GM12878 (cell line): ENCODE results near the gene RIN2. TPM values are rescaled to one million over a fixed set of nuclear protein-coding genes. Genes with fewer than 3 reads are reported as not detected.

ENCODE experiments used
- ATAC-seq: fragments of 200-7000 bp; cut with Tn5 transposase; 3 replicates; pipeline ENCODE4 v1.9.1; 2020; ENCODE audit warnings: mild to moderate bottlenecking, moderate library complexity
- BruUV-seq: library from RNA; stranded (reverse); fragments of 400-500 nt; replicated peaks from 2 replicates; lab custom pipeline; 2021; lab: Mats Ljungman, UMichigan
- CTCF ChIA-PET: fragments of 300-600 bp; sonication (Branson Sonifier 250); formaldehyde crosslinking; extraction: SDS; loops from one replicate; lab custom pipeline; 2021; ENCODE audit warnings: inconsistent platforms; lab: Yijun Ruan, JAX
- POLR2A ChIA-PET: fragments of 350-600 bp; formaldehyde crosslinking; extraction: SDS; loops from one replicate; lab custom pipeline; 2021; ENCODE audit warnings: inconsistent platforms; lab: Charles Lee
- RAD21 ChIA-PET: fragments of 300-600 bp; sonication (Branson Sonifier 250); formaldehyde crosslinking; loops from one replicate; lab custom pipeline; 2023; ENCODE audit warnings: antibody characterized with exemption; ENCODE audit not compliant: unreplicated experiment; lab: Charles Lee
- SMC1A ChIA-PET: fragments of 300-600 bp; sonication (Branson Sonifier 250); formaldehyde crosslinking; loops from one replicate; lab custom pipeline; 2023; ENCODE audit not compliant: unreplicated experiment, uncharacterized antibody; lab: Charles Lee
- DNase-seq: peaks from one replicate; pipeline ENCODE4 v3.0.0-alpha.2; 2011; ENCODE audit warnings: low read depth, low spot score
- FAIRE-seq: peaks from 3 replicates; lab custom pipeline; 2011; peaks lifted over from hg19 to GRCh38; lab: Jason Lieb, UNC
- H2AFZ ChIP-seq: 2 replicates; pipeline ENCODE4 v1.6.0; 2011; ENCODE audit warnings: low read depth, low read length, control low read depth; ENCODE audit not compliant: control insufficient read depth
- H3K27ac ChIP-seq: 2 replicates; pipeline ENCODE4 v1.5.1; 2011; ENCODE audit warnings: control low read depth; ENCODE audit not compliant: control insufficient read depth, insufficient read depth
- H3K27me3 ChIP-seq, 2 experiments: replicated peaks in 1 of 2; 2 replicates each; pipeline versions ENCODE4 v1.6.0 to v1.6.1; 2011; ENCODE audit warnings: low read length in 1 of 2; ENCODE audit not compliant: control insufficient read depth in 2 of 2, insufficient read depth in 2 of 2
- H3K36me3 ChIP-seq, 2 experiments: 2 replicates each; pipeline ENCODE4 v1.5.1; 2011; ENCODE audit warnings: low read length in 1 of 2; ENCODE audit not compliant: control insufficient read depth in 2 of 2, insufficient read depth in 2 of 2
- H3K4me1 ChIP-seq: 2 replicates; pipeline ENCODE4 v1.6.1; 2011; ENCODE audit warnings: mild to moderate bottlenecking, low read length, moderate library complexity, mixed read lengths; ENCODE audit not compliant: control insufficient read depth, insufficient read depth
- H3K4me2 ChIP-seq: 2 replicates; pipeline ENCODE4 v1.6.0; 2011; ENCODE audit warnings: control low read depth; ENCODE audit not compliant: control insufficient read depth, insufficient read depth
- H3K4me3 ChIP-seq: fragments of 200-600 bp; sonication (generic); 2 replicates; pipeline ENCODE4 v1.5.1; 2016
- H3K79me2 ChIP-seq: 2 replicates; pipeline ENCODE4 v1.6.0; 2011; ENCODE audit warnings: low read length; ENCODE audit not compliant: control insufficient read depth, insufficient read depth
- H3K9ac ChIP-seq: 2 replicates; pipeline ENCODE4 v1.8.0; 2011; ENCODE audit warnings: low read length, control low read depth, mixed read lengths; ENCODE audit not compliant: control insufficient read depth, insufficient read depth
- H3K9me3 ChIP-seq: replicated peaks from 3 replicates; pipeline ENCODE4 v1.5.1; 2011; ENCODE audit warnings: mild to moderate bottlenecking, low read length; ENCODE audit not compliant: control insufficient read depth, insufficient read depth
- H4K20me1 ChIP-seq: 2 replicates; pipeline ENCODE4 v1.6.0; 2011; ENCODE audit not compliant: control insufficient read depth, insufficient read depth
- KLF5 ChIP-seq: fragments of 450-650 bp; IDR thresholded peaks from 2 replicates; pipeline ENCODE4 v1.6.1; 2014; ENCODE audit warnings: mild to moderate bottlenecking; ENCODE audit not compliant: partially characterized antibody
- MTA2 ChIP-seq: fragments of 450-650 bp; IDR thresholded peaks from 2 replicates; pipeline ENCODE4 v1.6.1; 2016; ENCODE audit warnings: low read depth, mild to moderate bottlenecking, moderate library complexity
- NBN ChIP-seq: fragments of 450-650 bp; IDR thresholded peaks from 2 replicates; pipeline ENCODE4 v1.6.1; 2016
- NFYA ChIP-seq: IDR thresholded peaks from 2 replicates; pipeline ENCODE4 v1.6.1; 2011; ENCODE audit warnings: low read depth, mild to moderate bottlenecking, low read length, improper control_type of control experiment, borderline replicate concordance
- SIX5 ChIP-seq: IDR thresholded peaks from 2 replicates; pipeline ENCODE4 v1.6.1; 2011; ENCODE audit warnings: mild to moderate bottlenecking, low read depth, low read length, moderate library complexity; ENCODE audit not compliant: severe bottlenecking
- SMAD1 ChIP-seq: fragments of 450-650 bp; IDR thresholded peaks from 2 replicates; pipeline ENCODE4 v1.6.1; 2018; ENCODE audit warnings: mild to moderate bottlenecking, low read depth; ENCODE audit not compliant: partially characterized antibody
- SMC3 ChIP-seq: IDR thresholded peaks from 2 replicates; pipeline ENCODE4 v1.6.1; 2011; ENCODE audit warnings: low read length, improper control_type of control experiment, borderline replicate concordance
- SPI1 ChIP-seq: IDR thresholded peaks from 2 replicates; pipeline ENCODE4 v1.6.1; 2011; ENCODE audit warnings: low read depth, mild to moderate bottlenecking, low read length, moderate library complexity, borderline replicate concordance; ENCODE audit not compliant: insufficient read depth
- TARDBP ChIP-seq: IDR thresholded peaks from 2 replicates; pipeline ENCODE4 v1.6.1; 2016; ENCODE audit warnings: borderline replicate concordance
- WGBS: methylation state at CpG from one replicate; pipeline ENCODE4 v1.1.6; 2016; ENCODE audit warnings: low lambda C conversion rate; ENCODE audit not compliant: insufficient replicate concordance, insufficient coverage; ENCODE audit errors: missing lambda C conversion rate; 5-methylcytosine and 5-hydroxymethylcytosine counted together
- in situ Hi-C: fragments of 300-500 bp; cut with MboI; formaldehyde crosslinking; loops from 9 replicates; pipeline ENCODE4 v1.14.3; 2018; ENCODE audit warnings: mixed read lengths
- intact Hi-C: fragments of 100-400 bp; cut with micrococcal nuclease; formaldehyde crosslinking; loops from one replicate; pipeline ENCODE4 v1.14.2; 2022; ENCODE audit not compliant: unreplicated experiment
- polyA plus RNA-seq, 11 experiments: library from polyadenylated mRNA; depleted of rRNA in 4 of 11; unstranded in 6 of 11; stranded (reverse) in 5 of 11; fragments of >200 nt; fragmentation: Nextera tagmentation in 4 of 11; fragmentation: Illumina TruSeq in 1 of 11; extraction: Ambion mirVana in 4 of 11; extraction: Trizol in 1 of 11; gene quantifications; 1 replicate in 1 of 11; 2 replicates in 10 of 11; pipeline versions ENCODE4 v1.2.1 to v1.2.3, GENCODE V29; 2011 to 2016; ENCODE audit warnings: inconsistent platforms in 2 of 11, missing spikeins in 2 of 11, low read depth in 1 of 11
- total RNA-seq, 4 experiments: library from RNA; depleted of rRNA in 3 of 4; stranded (reverse); fragments of >200 nt in 3 of 4; fragmentation: Illumina TruSeq in 1 of 4; extraction: Trizol in 1 of 4; gene quantifications; 2 replicates each; pipeline versions ENCODE4 v1.2.1 to v1.2.3, GENCODE V29; 2013 to 2021
- TF ChIP-seq, protein P1 (sequence below): fragments of 450-650 bp; IDR thresholded peaks from 2 replicates; pipeline ENCODE4 v1.6.1; 2018; ENCODE audit warnings: mild to moderate bottlenecking, low read depth, moderate library complexity; ENCODE audit not compliant: partially characterized antibody
- TF ChIP-seq, protein P2 (sequence below): IDR thresholded peaks from 2 replicates; pipeline ENCODE4 v1.6.1; 2012; ENCODE audit warnings: low read length, inconsistent platforms
- TF ChIP-seq, protein P3 (sequence below): IDR thresholded peaks from 2 replicates; pipeline ENCODE4 v1.6.1; 2012; ENCODE audit warnings: low read depth, low read length, improper control_type of control experiment
- TF ChIP-seq, protein P4 (sequence below): IDR thresholded peaks from 2 replicates; pipeline ENCODE4 v1.6.1; 2011; ENCODE audit warnings: mild to moderate bottlenecking, low read depth, low read length, moderate library complexity; ENCODE audit not compliant: insufficient replicate concordance
- TF ChIP-seq, protein P5 (sequence below): IDR thresholded peaks from 2 replicates; pipeline ENCODE4 v1.6.1; 2011; ENCODE audit warnings: low read depth, mild to moderate bottlenecking, low read length, moderate library complexity, borderline replicate concordance; ENCODE audit errors: extremely low read depth
- TF ChIP-seq, protein P6 (sequence below): IDR thresholded peaks from 2 replicates; pipeline ENCODE4 v1.6.1; 2012; ENCODE audit warnings: low read depth, low read length, improper control_type of control experiment

RIN2 gene
- total and polyA plus RNA-seq, 10 of the 15 experiments (the other 5 are each of a cell fraction or from before 2014, with no cell fraction given), result 0.68 to 8.5 (median 4.5) TPM

DNA sequence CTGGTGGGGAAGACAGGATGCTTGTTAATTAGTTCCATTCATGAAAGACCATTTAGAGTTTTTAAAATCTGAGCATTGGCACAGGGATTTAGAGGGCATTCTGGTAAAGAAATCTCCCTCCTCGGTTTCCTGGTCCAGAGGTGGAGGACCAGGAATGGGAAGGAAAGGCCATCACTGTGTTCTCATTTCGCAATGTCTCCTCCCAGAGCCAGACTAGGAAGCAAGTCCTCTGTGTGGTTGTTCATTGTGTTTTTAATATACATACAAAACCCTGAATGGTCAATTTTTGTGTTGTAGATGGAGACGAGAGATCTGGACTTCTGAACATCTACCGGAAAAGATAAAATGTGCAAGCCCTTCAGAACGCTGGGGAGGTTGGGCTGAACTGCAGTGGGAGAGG lies 41.3 kb downstream of the RIN2 start (continued):
- TF ChIP-seq, protein P1, sequence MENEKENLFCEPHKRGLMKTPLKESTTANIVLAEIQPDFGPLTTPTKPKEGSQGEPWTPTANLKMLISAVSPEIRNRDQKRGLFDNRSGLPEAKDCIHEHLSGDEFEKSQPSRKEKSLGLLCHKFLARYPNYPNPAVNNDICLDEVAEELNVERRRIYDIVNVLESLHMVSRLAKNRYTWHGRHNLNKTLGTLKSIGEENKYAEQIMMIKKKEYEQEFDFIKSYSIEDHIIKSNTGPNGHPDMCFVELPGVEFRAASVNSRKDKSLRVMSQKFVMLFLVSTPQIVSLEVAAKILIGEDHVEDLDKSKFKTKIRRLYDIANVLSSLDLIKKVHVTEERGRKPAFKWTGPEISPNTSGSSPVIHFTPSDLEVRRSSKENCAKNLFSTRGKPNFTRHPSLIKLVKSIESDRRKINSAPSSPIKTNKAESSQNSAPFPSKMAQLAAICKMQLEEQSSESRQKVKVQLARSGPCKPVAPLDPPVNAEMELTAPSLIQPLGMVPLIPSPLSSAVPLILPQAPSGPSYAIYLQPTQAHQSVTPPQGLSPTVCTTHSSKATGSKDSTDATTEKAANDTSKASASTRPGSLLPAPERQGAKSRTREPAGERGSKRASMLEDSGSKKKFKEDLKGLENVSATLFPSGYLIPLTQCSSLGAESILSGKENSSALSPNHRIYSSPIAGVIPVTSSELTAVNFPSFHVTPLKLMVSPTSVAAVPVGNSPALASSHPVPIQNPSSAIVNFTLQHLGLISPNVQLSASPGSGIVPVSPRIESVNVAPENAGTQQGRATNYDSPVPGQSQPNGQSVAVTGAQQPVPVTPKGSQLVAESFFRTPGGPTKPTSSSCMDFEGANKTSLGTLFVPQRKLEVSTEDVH, result no peak
- TF ChIP-seq MTA2 (no peak), SIX5 (no peak), KLF5 (no peak), SMC3 (no peak)

DNA sequence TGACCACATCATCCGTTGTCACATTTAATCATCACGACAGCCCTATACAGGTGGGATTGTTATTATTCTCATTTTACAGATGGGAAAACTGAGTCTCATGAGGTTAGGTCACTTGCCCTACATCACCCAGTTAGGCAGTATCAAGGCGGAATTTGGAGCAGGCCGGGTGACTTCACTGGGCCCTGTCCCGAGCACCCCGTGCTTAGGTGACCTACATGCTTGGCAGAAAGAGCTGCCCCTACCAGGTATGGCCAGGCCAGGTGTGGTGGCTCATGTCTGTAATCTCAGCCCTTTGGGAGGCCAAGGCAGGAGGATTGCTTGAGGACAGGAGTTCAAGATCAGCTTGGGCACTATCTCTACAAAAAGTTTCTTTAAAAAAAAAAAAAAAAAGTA lies 44.0 kb downstream of the RIN2 start:
- CTCF ChIA-PET, result interaction anchor here (0.7 to 3.8 kb wide), 7 partner anchors 13 to 141 kb away, joined by 3 to 16 read pairs (median 5); no protein-coding TSS in a partner anchor
- Histone ChIP-seq H3K4me2 (no peak overlapping the region), H3K9ac (no peak overlapping the region), H3K79me2 (no peaks in the 10 kb centered on the region), H3K9me3 (no peaks in the 10 kb centered on the region), H3K27me3 (no peaks in the 10 kb centered on the region), H4K20me1 (no peaks in the 10 kb centered on the region), H3K4me3 (no peak overlapping the region), H3K27ac (no peak overlapping the region), H3K4me1 (no peaks in the 10 kb centered on the region), H2AFZ (no peak overlapping the region), H3K36me3 (no peaks in the 10 kb centered on the region)
- SMC1A ChIA-PET, result interaction anchor here (2.0 kb wide), 1 partner anchor 15 kb away, joined by 8 read pairs; no protein-coding TSS in a partner anchor
- RAD21 ChIA-PET, result no interaction called here
- 56% methylated on average over 6 of the region's 6 CpGs for WGBS
- no peak for ATAC-seq
- POLR2A ChIA-PET, result no interaction called here
- in situ Hi-C loops, result no loop called here
- FAIRE-seq, result no peak
- BruUV-seq, result no TSS peak
- DNase-seq, result no peak
- intact Hi-C loops, result loop anchor here (2.0 kb wide), 1 partner anchor 109 kb away; no protein-coding TSS in a partner anchor
- TF ChIP-seq NBN (no peak), SPI1 (no peak), NFYA (no peak), TARDBP (no peak), SMAD1 (no peak), KLF5 (no peak)
- TF ChIP-seq, protein P2, sequence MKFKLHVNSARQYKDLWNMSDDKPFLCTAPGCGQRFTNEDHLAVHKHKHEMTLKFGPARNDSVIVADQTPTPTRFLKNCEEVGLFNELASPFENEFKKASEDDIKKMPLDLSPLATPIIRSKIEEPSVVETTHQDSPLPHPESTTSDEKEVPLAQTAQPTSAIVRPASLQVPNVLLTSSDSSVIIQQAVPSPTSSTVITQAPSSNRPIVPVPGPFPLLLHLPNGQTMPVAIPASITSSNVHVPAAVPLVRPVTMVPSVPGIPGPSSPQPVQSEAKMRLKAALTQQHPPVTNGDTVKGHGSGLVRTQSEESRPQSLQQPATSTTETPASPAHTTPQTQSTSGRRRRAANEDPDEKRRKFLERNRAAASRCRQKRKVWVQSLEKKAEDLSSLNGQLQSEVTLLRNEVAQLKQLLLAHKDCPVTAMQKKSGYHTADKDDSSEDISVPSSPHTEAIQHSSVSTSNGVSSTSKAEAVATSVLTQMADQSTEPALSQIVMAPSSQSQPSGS, result no peak
- TF ChIP-seq, protein P3, sequence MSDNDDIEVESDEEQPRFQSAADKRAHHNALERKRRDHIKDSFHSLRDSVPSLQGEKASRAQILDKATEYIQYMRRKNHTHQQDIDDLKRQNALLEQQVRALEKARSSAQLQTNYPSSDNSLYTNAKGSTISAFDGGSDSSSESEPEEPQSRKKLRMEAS, result no peak
- TF ChIP-seq, protein P4, sequence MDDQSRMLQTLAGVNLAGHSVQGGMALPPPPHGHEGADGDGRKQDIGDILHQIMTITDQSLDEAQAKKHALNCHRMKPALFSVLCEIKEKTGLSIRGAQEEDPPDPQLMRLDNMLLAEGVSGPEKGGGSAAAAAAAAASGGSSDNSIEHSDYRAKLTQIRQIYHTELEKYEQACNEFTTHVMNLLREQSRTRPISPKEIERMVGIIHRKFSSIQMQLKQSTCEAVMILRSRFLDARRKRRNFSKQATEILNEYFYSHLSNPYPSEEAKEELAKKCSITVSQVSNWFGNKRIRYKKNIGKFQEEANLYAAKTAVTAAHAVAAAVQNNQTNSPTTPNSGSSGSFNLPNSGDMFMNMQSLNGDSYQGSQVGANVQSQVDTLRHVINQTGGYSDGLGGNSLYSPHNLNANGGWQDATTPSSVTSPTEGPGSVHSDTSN, result no peak
- TF ChIP-seq, protein P5, sequence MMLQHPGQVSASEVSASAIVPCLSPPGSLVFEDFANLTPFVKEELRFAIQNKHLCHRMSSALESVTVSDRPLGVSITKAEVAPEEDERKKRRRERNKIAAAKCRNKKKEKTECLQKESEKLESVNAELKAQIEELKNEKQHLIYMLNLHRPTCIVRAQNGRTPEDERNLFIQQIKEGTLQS, result no peak
- TF ChIP-seq, protein P6, sequence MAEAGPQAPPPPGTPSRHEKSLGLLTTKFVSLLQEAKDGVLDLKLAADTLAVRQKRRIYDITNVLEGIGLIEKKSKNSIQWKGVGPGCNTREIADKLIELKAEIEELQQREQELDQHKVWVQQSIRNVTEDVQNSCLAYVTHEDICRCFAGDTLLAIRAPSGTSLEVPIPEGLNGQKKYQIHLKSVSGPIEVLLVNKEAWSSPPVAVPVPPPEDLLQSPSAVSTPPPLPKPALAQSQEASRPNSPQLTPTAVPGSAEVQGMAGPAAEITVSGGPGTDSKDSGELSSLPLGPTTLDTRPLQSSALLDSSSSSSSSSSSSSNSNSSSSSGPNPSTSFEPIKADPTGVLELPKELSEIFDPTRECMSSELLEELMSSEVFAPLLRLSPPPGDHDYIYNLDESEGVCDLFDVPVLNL, result no peak
